EH (cell line): ENCODE data around the gene PAMR1.
A peak's percentile ranks its signal among the peaks of the same experiment; 100 is the strongest.
"Not testable (repeated sequence)": the region's sequence is repeated elsewhere in the genome, so short reads cannot be mapped to it uniquely, and the experiment has no call there.

Experiments used
- DNase-seq: peaks from one replicate; pipeline ENCODE4 v3.0.0-alpha.2; 2015; ENCODE audit warnings: low read depth

PAMR1 gene

GRCh38 chr11:35525501-35526175 lies at the start of gene PAMR1:
Gene PAMR1 (minus strand): TSS chr11:35525616. CDS start chr11:35525585, 31 bp downstream.
- peak; percentile 82 for DNase-seq

- DNase-seq = no peak
Measured at GRCh38 chr11:35571696-35572095, 46.3 kb upstream of the PAMR1 start.

- peak; percentile 22 for DNase-seq
Measured at GRCh38 chr11:35567737-35568465, 42.5 kb upstream of the PAMR1 start.

GRCh38 chr11:35566885-35567284 lies 41.5 kb upstream of the PAMR1 start:
- DNase-seq = no peak

GRCh38 chr11:35566181-35566580 lies 40.8 kb upstream of the PAMR1 start:
- DNase-seq = no peak

GRCh38 chr11:35564245-35564595 lies 38.8 kb upstream of the PAMR1 start:
- no peak for DNase-seq

- peak; percentile 39 for DNase-seq
Measured at GRCh38 chr11:35563484-35564244, 38.2 kb upstream of the PAMR1 start.

- DNase-seq = no peak
Measured at GRCh38 chr11:35559949-35560348, 34.5 kb upstream of the PAMR1 start.

- peak; percentile 68 for DNase-seq
Measured at GRCh38 chr11:35558513-35558912, 33.1 kb upstream of the PAMR1 start.

GRCh38 chr11:35555488-35555887 lies 30.1 kb upstream of the PAMR1 start:
- no peak for DNase-seq

- DNase-seq = peak; percentile 79
Measured at GRCh38 chr11:35554491-35555437, 29.3 kb upstream of the PAMR1 start.

- peak; percentile 99 for DNase-seq
Measured at GRCh38 chr11:35553831-35554230, 28.4 kb upstream of the PAMR1 start.

GRCh38 chr11:35553021-35553420 lies 27.6 kb upstream of the PAMR1 start:
- peak; percentile 60 for DNase-seq

GRCh38 chr11:35552616-35553015 lies 27.2 kb upstream of the PAMR1 start:
- DNase-seq = no peak

GRCh38 chr11:35550374-35551036 lies 25.1 kb upstream of the PAMR1 start:
- peak; percentile 35 for DNase-seq

GRCh38 chr11:35549787-35550186 lies 24.4 kb upstream of the PAMR1 start:
- peak; percentile 98 for DNase-seq

- peak; percentile 68 for DNase-seq
Measured at GRCh38 chr11:35548925-35549561, 23.6 kb upstream of the PAMR1 start.

- not testable (repeated sequence) for DNase-seq
Measured at GRCh38 chr11:35547995-35548394, 22.6 kb upstream of the PAMR1 start.

GRCh38 chr11:35546317-35546716 lies 20.9 kb upstream of the PAMR1 start:
- no peak for DNase-seq

- DNase-seq = no peak
Measured at GRCh38 chr11:35545391-35546003, 20.1 kb upstream of the PAMR1 start.
